Memory B cell (primary cell): Measurements from ENCODE around the gene PC.

Experiments
- ATAC-seq: fragments of 150-1000 bp; cut with Tn5 transposase; 2 replicates; pipeline ENCODE4 v1.10.0; 2021; ENCODE audit warnings: low read depth, mild to moderate bottlenecking, moderate library complexity
- DNase-seq, 2 donors: peaks; one replicate each; pipeline ENCODE4 v3.0.0; 2022; ENCODE audit warnings: low spot score in 2 of 2
- H3K27ac Mint-ChIP-seq: one replicate; pipeline ENCODE4 v1.8.0; 2022; ENCODE audit warnings: mild to moderate bottlenecking, moderate library complexity, mixed read lengths
- H3K27me3 Mint-ChIP-seq: one replicate; pipeline ENCODE4 v1.8.0; 2022; ENCODE audit warnings: mixed read lengths
- H3K36me3 Mint-ChIP-seq: one replicate; pipeline ENCODE4 v1.8.0; 2022; ENCODE audit warnings: mild to moderate bottlenecking, mixed read lengths
- H3K4me1 Mint-ChIP-seq: one replicate; pipeline ENCODE4 v1.8.0; 2022; ENCODE audit warnings: mixed read lengths
- H3K4me3 Mint-ChIP-seq: one replicate; pipeline ENCODE4 v1.8.0; 2022; ENCODE audit warnings: mild to moderate bottlenecking, moderate library complexity, mixed read lengths
- H3K9me3 Mint-ChIP-seq: one replicate; pipeline ENCODE4 v1.8.0; 2022; ENCODE audit warnings: mixed read lengths

Gene PC

GRCh38 chr11:66987924-66988637, 29.9 kb upstream of the PC start:
- peaks cover 27% of the 10 kb centered on the region for H3K27me3 Mint-ChIP-seq
- no peak overlapping the region for H3K27ac Mint-ChIP-seq

GRCh38 chr11:66987158-66987620, 29.0 kb upstream of the PC start:
- DNase-seq = no peak
- Mint-ChIP-seq H3K4me3 (no peak overlapping the region), H3K27me3 (peaks cover 32% of the 10 kb centered on the region), H3K27ac (no peak overlapping the region), H3K36me3 (no peaks in the 10 kb centered on the region), H3K4me1 (no peaks in the 10 kb centered on the region), H3K9me3 (no peaks in the 10 kb centered on the region)
- no peak for ATAC-seq

More at GRCh38 chr11:66987924-66988637, 29.9 kb upstream of the PC start:
- Mint-ChIP-seq H3K36me3 (no peaks in the 10 kb centered on the region), H3K4me3 (no peak overlapping the region), H3K9me3 (no peaks in the 10 kb centered on the region), H3K4me1 (no peaks in the 10 kb centered on the region)
- DNase-seq (no peak), ATAC-seq (no peak)

- Mint-ChIP-seq H3K4me1 (no peaks in the 10 kb centered on the region), H3K27ac (no peak overlapping the region), H3K9me3 (no peaks in the 10 kb centered on the region), H3K36me3 (no peaks in the 10 kb centered on the region), H3K4me3 (no peak overlapping the region), H3K27me3 (peaks cover 29% of the 10 kb centered on the region)
- ATAC-seq = no peak
- DNase-seq = no peak
Observed at GRCh38 chr11:66986178-66986545, 28.0 kb upstream of the PC start.

GRCh38 chr11:66985508-66986177, 27.5 kb upstream of the PC start:
- no peaks in the 10 kb centered on the region for H3K4me1 Mint-ChIP-seq
- H3K9me3 Mint-ChIP-seq = no peaks in the 10 kb centered on the region
- H3K4me3 Mint-ChIP-seq = no peak overlapping the region
- ATAC-seq (no peak), DNase-seq (no peak)
- peaks cover 29% of the 10 kb centered on the region for H3K27me3 Mint-ChIP-seq
- H3K36me3 Mint-ChIP-seq = no peaks in the 10 kb centered on the region
- no peak overlapping the region for H3K27ac Mint-ChIP-seq

GRCh38 chr11:66983275-66983924, 25.2 kb upstream of the PC start:
- no peak for ATAC-seq
- no peak overlapping the region for H3K27ac Mint-ChIP-seq
- peaks cover 26% of the 10 kb centered on the region for H3K27me3 Mint-ChIP-seq
- H3K36me3 Mint-ChIP-seq = peaks cover 3% of the 10 kb centered on the region
- H3K9me3 Mint-ChIP-seq = no peaks in the 10 kb centered on the region
- H3K4me1 Mint-ChIP-seq = no peaks in the 10 kb centered on the region
- DNase-seq = no peak
- no peak overlapping the region for H3K4me3 Mint-ChIP-seq

DNA sequence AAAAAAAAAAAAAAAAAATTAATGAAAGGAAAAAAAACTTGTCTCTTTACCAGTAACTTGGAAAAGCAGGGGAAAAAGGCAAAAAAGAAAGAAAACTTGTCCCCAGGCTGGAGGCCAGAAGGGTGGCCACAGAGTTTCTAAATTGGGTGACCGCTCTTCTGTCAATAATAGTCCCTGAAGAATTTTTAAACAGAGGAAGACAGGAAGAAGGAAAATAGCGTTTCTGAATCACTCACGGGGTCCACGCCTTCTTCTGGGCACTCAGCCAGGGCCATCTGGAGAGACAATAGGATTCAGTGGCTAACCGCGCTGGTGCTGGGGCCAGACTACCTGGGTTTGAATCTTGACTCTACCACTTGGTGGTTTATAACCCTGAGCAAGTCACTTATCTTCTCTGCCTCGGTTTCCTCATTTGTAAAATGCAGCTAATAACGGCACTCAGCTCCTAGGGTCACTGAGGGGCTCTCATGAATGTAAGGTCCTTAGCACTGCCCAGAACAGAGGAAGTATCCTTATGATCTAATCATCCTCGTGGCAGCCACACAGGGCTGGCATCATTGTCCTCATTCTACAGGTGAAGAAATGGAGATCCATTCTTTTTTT, 23.9 kb upstream of the PC start:
- Mint-ChIP-seq H3K4me1 (no peaks in the 10 kb centered on the region), H3K27me3 (peaks cover 22% of the 10 kb centered on the region), H3K36me3 (peaks cover 3% of the 10 kb centered on the region), H3K4me3 (no peak overlapping the region), H3K27ac (no peak overlapping the region), H3K9me3 (no peaks in the 10 kb centered on the region)
- ATAC-seq (no peak), DNase-seq (no peak)

GRCh38 chr11:66979336-66979980, 21.3 kb upstream of the PC start:
- H3K4me1 Mint-ChIP-seq = no peaks in the 10 kb centered on the region
- H3K27me3 Mint-ChIP-seq = peaks cover 19% of the 10 kb centered on the region
- no peak for ATAC-seq
- no peak for DNase-seq
- no peak overlapping the region for H3K27ac Mint-ChIP-seq
- no peaks in the 10 kb centered on the region for H3K9me3 Mint-ChIP-seq
- peaks cover 3% of the 10 kb centered on the region for H3K36me3 Mint-ChIP-seq
- no peak overlapping the region for H3K4me3 Mint-ChIP-seq

- H3K9me3 Mint-ChIP-seq = no peaks in the 10 kb centered on the region
- H3K4me3 Mint-ChIP-seq = no peak overlapping the region
- DNase-seq (no peak), ATAC-seq (no peak)
- H3K4me1 Mint-ChIP-seq = no peaks in the 10 kb centered on the region
- peaks cover 20% of the 10 kb centered on the region for H3K27me3 Mint-ChIP-seq
- no peak overlapping the region for H3K27ac Mint-ChIP-seq
- H3K36me3 Mint-ChIP-seq = peaks cover 3% of the 10 kb centered on the region
Observed at GRCh38 chr11:66978717-66979116, 20.5 kb upstream of the PC start.

DNA sequence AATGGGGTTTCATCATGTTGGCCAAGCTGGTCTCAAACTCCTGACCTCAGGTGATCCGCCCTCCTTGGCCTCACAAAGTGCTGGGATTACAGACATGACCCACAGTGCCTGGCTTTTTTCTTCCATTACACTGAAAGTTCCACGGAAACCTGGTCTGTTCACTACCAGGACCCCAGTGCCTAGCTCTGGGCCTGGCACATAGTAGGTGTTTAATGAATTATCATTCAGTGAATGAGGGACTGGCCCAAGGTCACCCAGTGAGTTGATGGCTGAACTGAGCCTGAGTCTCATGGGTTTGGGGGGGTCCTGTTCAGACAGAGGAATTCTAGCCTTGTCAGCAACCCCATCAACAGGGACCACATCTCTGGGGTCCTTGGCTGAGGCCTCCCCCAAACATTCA, 20.0 kb upstream of the PC start:
- ATAC-seq (no peak), DNase-seq (no peak)
- Mint-ChIP-seq H3K4me3 (no peak overlapping the region), H3K9me3 (no peaks in the 10 kb centered on the region), H3K36me3 (peaks cover 3% of the 10 kb centered on the region), H3K27me3 (peaks cover 20% of the 10 kb centered on the region), H3K27ac (no peak overlapping the region), H3K4me1 (no peaks in the 10 kb centered on the region)

- Mint-ChIP-seq H3K9me3 (no peaks in the 10 kb centered on the region), H3K27ac (no peak overlapping the region), H3K27me3 (peaks cover 18% of the 10 kb centered on the region), H3K4me1 (no peaks in the 10 kb centered on the region), H3K36me3 (peaks cover 3% of the 10 kb centered on the region), H3K4me3 (no peak overlapping the region)
- DNase-seq (no peak), ATAC-seq (no peak)
Observed at GRCh38 chr11:66976925-66977324, 18.7 kb upstream of the PC start.

- no peaks in the 10 kb centered on the region for H3K4me1 Mint-ChIP-seq
- DNase-seq = peak in 1 of 2 donors; percentile 28
- no peak for ATAC-seq
- H3K9me3 Mint-ChIP-seq = no peaks in the 10 kb centered on the region
- peaks cover 18% of the 10 kb centered on the region for H3K27me3 Mint-ChIP-seq
- no peak overlapping the region for H3K27ac Mint-ChIP-seq
- H3K4me3 Mint-ChIP-seq = no peak overlapping the region
- H3K36me3 Mint-ChIP-seq = peaks cover 3% of the 10 kb centered on the region
Observed at GRCh38 chr11:66976028-66976467, 17.9 kb upstream of the PC start.

GRCh38 chr11:66975405-66976027, 17.3 kb upstream of the PC start:
- Mint-ChIP-seq H3K36me3 (peaks cover 3% of the 10 kb centered on the region), H3K4me1 (no peaks in the 10 kb centered on the region)
- DNase-seq = no peak

GRCh38 chr11:66974724-66975404, 16.7 kb upstream of the PC start, which contains the start of gene C11orf86:
Gene C11orf86, plus strand, starts transcription at chr11:66975304. Its CDS starts 59 bp downstream, at chr11:66975363.
- Mint-ChIP-seq H3K27me3 (peaks cover 26% of the 10 kb centered on the region), H3K4me1 (no peaks in the 10 kb centered on the region), H3K4me3 (no peak within 1 kb of the TSS), H3K36me3 (peaks cover 2% of the 10 kb centered on the region), H3K27ac (no peak within 1 kb of the TSS), H3K9me3 (peaks cover 5% of the 10 kb centered on the region)
- no peak for ATAC-seq
- no peak for DNase-seq

More at GRCh38 chr11:66975405-66976027, 17.3 kb upstream of the PC start:
- H3K27ac Mint-ChIP-seq = no peak overlapping the region
- no peak for ATAC-seq
- peaks cover 23% of the 10 kb centered on the region for H3K27me3 Mint-ChIP-seq
- peaks cover 4% of the 10 kb centered on the region for H3K9me3 Mint-ChIP-seq
- no peak overlapping the region for H3K4me3 Mint-ChIP-seq
